ENCODE data around the gene VASN.

DNA sequence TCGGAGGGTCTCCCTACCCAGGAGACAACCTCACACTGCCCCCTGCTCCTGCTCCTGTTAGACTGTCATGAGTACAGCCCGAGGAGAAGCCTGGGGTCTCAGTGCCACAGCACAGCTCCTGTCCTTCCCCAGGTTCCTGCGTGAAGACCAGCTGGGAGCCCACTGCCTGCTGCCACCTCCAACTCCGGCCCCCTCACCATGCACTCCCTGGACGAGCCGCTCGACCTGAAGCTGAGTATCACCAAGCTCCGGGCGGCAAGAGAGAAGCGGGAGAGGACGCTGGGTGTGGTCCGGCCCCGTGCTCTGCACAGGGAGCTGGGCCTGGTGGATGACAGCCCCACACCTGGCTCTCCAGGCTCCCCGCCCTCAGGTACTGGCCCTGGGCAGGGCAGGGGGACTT lies 39.6 kb upstream of the VASN start:
- no peak for TF ChIP-seq POLR2AphosphoS5 (IDR thresholded peaks at IDR 0.05)
- TF ChIP-seq, protein P1, sequence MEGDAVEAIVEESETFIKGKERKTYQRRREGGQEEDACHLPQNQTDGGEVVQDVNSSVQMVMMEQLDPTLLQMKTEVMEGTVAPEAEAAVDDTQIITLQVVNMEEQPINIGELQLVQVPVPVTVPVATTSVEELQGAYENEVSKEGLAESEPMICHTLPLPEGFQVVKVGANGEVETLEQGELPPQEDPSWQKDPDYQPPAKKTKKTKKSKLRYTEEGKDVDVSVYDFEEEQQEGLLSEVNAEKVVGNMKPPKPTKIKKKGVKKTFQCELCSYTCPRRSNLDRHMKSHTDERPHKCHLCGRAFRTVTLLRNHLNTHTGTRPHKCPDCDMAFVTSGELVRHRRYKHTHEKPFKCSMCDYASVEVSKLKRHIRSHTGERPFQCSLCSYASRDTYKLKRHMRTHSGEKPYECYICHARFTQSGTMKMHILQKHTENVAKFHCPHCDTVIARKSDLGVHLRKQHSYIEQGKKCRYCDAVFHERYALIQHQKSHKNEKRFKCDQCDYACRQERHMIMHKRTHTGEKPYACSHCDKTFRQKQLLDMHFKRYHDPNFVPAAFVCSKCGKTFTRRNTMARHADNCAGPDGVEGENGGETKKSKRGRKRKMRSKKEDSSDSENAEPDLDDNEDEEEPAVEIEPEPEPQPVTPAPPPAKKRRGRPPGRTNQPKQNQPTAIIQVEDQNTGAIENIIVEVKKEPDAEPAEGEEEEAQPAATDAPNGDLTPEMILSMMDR (IDR thresholded peaks at IDR 0.05), result no peak
- TF ChIP-seq EP300 (IDR thresholded peaks at IDR 0.05), result no peak
